Measurements from ENCODE around the gene NKD2.

GRCh38 chr5:1033178-1033577 lies 24.6 kb downstream of the NKD2 start:
- TF ChIP-seq, protein P1, sequence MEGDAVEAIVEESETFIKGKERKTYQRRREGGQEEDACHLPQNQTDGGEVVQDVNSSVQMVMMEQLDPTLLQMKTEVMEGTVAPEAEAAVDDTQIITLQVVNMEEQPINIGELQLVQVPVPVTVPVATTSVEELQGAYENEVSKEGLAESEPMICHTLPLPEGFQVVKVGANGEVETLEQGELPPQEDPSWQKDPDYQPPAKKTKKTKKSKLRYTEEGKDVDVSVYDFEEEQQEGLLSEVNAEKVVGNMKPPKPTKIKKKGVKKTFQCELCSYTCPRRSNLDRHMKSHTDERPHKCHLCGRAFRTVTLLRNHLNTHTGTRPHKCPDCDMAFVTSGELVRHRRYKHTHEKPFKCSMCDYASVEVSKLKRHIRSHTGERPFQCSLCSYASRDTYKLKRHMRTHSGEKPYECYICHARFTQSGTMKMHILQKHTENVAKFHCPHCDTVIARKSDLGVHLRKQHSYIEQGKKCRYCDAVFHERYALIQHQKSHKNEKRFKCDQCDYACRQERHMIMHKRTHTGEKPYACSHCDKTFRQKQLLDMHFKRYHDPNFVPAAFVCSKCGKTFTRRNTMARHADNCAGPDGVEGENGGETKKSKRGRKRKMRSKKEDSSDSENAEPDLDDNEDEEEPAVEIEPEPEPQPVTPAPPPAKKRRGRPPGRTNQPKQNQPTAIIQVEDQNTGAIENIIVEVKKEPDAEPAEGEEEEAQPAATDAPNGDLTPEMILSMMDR (IDR thresholded peaks at IDR 0.05) = no peak
- TF ChIP-seq POLR2A (IDR thresholded peaks at IDR 0.05) = no peak
